ENCODE data around the gene RNF135.
"Not testable (repeated sequence)": the region's sequence is repeated elsewhere in the genome, so short reads cannot be mapped to it uniquely, and the experiment has no call there.

The RNF135 gene

GRCh38 chr17:30956764-30957374, 14.0 kb upstream of the RNF135 start:
- no peak for DNase-seq

- DNase-seq, result no peak
These were observed 13.1 kb upstream of the RNF135 start for GRCh38 chr17:30957741-30958140.

- no peak for DNase-seq
These were observed 12.7 kb upstream of the RNF135 start for GRCh38 chr17:30958187-30958586.

DNA sequence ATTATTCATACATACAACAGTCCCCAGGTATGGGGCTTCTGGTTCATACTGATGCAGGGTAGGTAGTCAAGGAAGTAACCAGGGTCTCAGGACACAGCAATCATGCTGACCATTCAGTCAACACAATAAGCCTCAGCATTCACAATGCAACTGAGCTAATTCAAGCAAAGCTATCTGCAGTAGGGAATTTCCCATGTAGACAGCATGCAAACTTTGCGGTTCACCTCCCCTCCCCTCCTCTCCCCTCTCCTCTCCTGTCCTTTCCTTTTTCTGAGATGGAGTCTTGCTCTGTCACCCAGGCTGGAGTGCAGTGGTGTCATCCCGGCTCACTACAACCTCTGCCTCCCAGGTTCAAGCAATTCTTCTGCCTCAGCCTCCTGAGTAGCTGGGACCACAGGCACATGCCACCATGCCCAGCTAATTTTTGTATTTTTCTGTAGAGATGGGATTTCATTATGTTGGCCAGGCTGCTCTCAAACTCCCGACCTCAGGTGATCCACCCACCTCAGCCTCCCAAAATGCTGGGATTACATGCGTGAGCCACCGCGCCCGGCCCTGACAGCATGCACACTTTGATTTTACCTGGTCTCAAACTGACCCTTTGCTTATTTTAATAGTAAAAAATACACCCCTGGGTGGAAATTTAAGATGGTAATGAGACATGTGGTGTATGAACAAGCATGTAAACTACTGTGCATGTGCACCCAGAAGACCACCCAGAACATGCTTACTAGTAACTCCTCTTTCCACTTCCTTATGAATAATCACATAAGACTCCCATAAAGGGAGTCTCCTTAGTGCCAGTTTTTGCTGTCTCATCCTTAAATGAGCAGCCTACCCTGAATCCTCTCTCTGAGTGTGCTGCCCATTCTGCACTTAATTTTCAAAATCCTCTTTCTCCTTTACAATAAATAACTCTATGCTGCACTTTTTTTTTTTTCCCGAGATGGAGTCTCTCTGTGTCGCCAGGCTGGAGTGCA, 9.3 kb upstream of the RNF135 start:
- DNase-seq, result no peak

DNA sequence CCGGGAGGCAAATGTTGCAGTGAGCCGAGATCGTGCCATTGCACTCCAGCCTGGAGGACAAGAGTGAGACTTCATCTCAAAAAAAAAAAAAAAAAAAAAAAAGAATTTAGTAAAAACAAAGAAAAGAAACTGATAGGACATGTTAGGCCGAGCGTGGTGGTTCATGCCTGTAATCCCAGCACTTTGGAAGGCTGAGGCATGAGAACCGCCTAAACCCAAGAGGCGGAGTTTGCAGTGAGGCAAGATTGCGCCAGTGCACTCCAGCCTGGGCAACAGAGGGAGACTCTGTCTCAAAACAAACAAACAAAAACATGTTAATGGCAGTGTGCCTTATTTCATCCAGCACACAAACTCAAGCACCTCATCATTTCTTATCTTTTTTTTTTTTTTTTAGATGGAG, 6.5 kb upstream of the RNF135 start:
- not testable (repeated sequence) for DNase-seq

GRCh38 chr17:30964876-30965275, 6.0 kb upstream of the RNF135 start:
- no peak for DNase-seq

DNA sequence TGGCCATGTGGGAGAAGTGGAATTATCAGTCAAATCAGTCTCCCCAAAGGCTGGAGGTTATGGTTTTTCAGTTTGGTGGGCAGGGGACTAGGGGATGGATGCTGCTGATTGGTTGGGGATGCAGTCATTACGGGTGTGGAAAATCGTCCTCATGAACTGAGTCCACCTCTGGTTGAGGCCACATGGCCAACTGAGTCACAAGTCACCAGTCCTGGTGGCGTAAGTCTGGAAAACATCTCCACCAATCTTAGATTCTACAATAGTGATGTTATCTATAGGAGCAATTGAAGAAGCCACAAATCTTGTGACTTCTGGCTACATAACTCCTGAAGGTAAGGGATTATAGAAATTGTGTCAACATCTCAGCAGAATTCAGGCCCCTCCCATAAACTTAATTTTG, 5.2 kb upstream of the RNF135 start:
- DNase-seq, result no peak

DNA sequence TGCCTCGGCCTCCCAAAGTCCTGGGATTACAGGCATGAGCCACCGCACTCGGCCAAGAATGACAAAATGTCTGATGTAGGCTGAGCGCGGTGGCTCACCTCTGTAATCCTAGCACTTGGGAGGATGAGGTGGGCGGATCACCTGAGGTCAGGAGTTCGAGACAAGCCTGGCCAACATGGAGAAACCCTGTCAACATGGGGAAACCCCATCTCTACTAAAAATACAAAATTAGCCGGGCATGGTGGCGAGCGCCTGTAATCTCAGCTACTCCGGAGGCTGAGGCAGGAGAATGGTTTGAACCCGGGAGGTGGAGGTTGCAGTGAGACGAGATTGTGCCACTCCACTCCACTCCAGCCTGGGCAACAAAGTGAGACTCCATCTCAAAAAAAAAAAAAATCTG, 2.9 kb upstream of the RNF135 start:
- DNase-seq, result not testable (repeated sequence)

DNA sequence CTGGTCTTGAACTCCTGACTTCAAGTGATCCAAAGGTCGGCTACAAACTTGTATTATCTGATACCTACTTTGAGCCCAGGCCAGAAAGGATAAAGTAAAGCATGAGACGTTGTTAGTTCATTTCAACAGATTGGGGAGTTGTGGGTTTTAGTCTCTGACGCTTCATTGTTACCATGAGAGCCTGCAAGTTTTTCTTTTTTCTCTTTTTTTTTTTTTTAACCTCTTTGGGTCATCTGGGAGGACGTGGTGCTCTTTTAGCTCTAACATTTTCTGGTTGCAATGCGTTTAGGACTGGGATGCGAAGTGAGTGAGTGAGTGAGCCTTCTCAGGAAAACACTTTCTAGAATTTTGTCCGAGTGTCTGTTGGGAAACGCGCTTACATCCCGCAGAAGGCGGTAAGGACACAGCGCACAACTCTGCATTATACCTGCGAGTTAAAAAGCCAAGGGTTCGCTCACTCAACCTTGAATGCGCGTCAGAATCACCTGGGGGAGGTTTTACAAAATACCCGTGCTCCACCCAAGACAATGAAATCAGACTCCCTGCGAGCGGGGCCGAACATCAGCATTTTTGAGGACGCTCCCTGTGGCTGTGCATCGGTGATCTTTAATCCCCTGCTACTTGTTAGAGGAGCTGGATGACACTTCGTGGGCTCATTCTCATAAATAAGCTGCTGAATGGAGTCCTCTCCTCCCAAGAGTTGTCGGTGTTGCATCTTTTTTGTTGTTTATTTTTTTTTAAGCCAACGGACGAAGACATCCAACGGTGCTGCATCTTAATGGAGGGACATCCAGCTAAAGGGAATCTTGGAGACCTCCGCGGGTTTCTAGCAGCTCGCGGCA, 629 bp upstream of the RNF135 start:
- DNase-seq, result no peak

- peak; percentile 40 for DNase-seq
These were observed 4.4 kb downstream of the RNF135 start for GRCh38 chr17:30975042-30975820.

DNA sequence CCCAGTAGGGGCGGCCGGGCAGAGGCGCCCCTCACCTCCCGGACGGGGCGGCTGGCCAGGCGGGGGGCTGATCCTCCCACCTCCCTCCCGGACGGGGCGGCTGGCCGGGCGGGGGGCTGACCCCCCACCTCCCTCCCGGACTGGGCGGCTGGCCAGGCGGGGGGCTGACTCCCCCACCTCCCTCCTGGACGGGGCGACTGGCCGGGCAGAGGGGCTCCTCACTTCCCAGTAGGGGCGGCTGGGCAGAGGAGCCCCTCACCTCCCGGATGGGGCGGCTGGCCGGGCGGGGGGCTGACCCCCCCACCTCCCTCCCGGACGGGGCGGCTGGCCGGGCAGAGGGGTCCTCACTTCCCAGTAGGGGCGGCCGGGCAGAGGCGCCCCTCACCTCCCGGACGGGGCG, 9.1 kb downstream of the RNF135 start:
- not testable (repeated sequence) for DNase-seq

DNA sequence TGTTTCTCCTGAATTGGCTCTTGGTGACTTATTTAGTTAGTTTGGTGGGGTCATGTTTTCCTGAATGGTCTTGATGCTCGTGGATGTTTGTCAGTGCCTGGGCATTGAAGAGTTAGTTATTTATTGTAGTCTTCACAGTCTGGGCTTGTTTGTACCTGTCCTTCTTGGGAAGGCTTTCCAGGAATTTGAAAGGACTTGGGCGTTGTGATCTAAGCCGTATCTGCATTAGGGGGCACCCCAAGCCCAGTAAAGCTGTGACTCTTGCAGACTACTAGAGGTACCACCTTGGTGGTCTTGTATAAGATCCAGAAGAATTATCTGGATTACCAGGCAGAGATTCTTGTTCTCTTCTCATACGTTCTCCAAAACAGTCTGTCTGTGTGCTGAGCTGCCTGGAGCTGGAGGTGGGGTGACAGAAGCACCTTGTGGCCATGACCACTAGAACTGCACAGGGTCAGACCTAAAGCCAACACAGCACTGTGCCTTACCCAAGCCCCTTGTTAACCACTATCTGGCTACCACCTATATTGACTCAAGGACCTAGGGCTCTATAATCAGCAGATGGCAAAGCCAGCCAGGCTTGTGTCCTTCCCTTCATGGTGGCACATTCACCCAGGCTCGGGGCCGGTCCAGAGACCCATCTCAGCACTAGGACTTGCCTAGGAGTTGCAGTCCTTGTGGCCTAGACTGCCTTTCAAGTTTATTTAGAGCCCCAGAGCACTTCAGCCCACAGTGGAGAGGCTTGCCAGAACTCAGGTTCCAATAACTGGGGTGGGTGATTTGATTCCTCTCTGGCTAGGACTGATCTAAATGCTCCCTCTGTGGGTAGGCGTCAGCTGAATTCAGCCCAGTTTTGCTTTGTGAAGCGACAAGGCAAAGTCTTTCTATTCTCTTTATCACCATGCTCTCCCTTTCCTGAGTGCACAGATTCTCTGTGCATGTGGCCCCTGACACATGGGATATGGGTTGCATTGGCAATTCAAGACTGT, 11.0 kb downstream of the RNF135 start:
- DNase-seq, result no peak

DNA sequence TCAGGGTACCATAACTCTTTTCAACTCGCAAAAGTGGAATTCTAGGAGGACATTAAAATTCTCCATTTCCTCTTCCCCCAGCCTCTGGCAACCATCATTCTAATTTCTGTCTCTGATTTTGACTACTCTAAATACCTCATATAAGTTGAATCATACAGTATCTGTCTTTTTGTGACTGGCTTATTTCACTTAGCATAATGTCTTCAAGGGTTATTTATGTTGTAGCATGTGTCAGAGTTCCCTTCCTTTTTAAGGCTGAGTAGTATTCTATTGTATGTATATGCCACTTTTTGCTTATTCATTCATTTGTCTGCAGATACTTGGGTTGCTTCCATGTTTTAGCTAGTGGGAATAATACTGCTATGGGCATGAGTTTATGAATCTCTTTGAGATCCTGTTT, 12.0 kb downstream of the RNF135 start:
- no peak for DNase-seq

- no peak for DNase-seq
These were observed 19.6 kb downstream of the RNF135 start for GRCh38 chr17:30990458-30990857.

DNA sequence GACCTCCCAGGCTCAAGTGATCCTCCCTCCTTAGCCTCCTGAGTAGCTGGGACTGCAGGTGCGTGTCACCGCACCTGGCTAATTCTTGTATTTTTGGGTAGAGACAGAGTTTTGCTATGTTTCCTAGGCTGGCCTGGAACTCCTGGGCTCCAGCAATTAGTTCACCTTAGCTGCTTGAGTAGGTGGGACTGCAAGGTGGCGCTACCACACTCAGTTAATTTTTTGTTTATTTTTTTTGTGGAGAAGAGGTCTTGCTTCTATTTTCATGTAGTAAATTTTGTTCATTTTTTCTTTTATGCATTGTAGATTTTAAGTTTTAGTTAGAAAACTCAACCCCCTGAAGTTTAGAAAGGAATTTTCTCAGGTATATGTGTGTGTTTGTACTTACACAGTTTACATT, 21.7 kb downstream of the RNF135 start:
- no peak for DNase-seq

DNA sequence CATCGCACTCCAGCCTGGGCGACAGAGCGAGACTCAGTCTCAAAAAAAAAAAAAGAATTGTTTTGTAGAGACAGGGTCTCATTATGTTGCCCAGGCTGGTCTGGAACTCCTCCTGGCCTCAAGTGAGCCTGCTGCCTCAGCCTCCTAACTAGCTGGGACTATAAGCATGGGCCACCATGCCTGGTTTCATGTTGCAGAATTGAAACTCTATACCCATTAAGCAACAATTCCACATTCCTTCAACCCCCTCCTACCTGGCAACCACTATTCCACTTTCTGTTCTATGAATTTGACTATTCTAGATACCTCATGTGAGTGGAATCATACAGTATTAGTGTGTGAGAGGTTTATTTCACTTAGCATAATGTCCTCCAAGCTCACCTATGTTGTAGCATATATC, 24.5 kb downstream of the RNF135 start:
- DNase-seq, result no peak

DNA sequence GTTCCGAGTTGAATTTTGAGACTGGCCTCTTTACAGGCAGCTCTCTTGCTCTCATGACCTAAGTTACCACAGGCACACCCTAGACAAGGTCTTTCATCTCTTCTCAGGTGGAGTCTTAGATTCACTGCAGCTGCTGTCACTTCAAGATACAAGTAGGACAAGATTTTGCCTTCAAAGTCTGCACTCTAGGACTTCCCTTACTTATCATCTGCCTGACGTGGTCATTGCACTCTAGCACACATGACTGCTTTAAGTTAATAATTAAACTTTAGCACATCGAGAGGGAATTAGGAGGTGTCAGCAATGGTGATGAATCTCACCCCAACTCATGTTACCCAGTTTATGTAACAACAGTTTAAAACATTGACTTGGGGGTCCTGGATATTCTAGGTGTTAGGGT, 25.6 kb downstream of the RNF135 start:
- no peak for DNase-seq

DNA sequence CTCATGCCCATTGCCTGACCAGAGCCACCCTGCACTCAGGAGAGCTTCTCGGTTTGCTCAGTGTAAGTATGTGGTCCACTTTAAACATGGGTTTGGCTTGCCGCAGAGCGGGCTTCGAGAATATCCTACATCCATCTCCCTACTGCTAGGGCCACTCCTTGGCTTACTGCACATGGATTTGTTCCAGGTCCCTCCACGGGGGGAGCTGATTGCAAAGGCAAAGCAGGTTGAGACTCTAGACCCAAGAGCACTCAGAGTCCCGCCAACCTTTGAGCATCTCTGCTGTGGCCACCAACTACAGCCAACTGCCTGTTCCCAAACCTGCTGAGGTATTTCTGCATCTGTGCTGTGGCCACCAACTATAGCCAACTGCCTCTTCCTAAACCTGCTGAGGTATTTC, 26.4 kb downstream of the RNF135 start:
- DNase-seq, result no peak

DNA sequence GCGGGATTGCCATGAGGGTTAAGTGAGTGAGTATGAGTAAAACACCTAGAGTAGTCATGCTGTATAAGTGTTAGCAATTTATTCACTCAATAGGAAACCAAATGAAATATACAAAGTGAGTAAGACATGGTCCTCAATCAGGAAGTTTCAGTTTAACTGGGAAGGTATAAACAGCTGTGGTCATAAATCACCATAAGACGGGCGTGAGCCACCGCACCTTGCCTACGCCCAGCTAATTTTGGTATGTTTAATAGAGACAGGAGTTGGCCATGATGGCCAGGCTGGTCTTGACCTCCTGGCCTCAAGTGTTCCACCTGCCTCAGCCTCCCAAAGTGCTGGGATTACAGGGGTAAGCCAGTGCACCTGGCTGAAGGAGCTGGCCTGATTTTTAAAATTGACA, 27.0 kb downstream of the RNF135 start:
- no peak for DNase-seq

DNA sequence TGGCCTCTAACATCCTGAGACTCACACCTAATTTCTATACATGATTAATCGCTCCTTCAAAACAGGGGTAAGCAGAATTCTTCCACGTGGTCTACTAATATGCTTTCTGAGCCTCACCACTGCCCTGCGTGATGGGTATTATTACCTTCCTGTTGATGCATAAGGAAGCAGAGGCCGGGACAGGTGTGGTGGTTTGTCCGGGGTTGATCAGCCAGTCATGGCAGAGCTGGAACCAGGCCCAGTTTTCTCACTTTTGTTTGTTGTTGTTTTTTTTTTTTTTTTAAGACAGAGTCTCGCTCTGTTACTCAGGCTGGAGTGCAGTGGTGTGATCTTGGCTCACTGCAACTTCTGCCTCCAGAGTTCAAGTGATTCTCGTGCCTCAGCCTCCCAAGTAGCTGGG, 31.2 kb downstream of the RNF135 start:
- no peak for DNase-seq

GRCh38 chr17:31003225-31003866, 32.5 kb downstream of the RNF135 start:
- no peak for DNase-seq

Measured in CD4-positive, alpha-beta T cell treated with Interleukin-4 for 4 hours (primary cell).